Measurements from ENCODE around the gene AIRE.

Gene AIRE

DNA sequence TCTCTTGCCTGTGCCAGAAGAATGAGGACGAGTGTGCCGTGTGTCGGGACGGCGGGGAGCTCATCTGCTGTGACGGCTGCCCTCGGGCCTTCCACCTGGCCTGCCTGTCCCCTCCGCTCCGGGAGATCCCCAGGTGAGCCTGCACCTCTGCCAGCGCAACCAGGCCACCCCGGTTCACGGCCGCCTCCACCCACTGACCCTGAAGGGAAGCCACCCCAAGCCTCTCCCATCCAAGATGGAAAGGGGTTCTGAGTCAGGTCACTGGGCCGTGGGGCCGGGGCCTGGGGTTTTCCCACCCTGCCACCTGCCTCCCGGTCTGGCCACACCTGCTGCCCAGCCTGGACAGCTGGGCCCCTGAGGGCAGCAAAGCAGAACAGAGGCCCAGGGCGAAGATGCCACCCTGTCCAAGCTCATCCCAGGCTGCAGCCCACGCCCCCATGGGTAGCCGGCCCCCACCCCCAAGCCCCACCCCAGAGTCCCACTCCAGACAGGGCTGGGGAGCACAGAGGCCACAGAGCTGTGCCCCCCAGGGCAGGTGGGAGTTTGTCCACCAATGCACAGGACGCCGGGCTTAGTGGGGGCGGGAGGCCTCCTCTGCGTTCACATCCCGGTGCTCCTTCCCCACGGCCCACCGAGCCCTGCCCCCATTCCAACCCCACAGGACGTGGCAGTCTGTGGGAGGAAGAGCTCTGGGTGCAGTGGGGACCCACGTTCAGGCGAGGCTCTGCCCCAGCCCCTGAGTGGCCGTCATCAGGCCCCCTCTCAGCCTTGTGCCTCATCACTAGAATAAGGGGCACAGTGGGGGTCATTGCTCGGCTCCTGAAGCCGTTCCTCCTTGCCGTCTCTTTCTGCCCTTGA lies 5.6 kb downstream of the AIRE start:
- no peak for DNase-seq (ENCODE audit: low spot score)
- Histone ChIP-seq H3K4me3 (no peak overlapping the region), H3K27ac (no peak overlapping the region)
- TF ChIP-seq, protein P1, sequence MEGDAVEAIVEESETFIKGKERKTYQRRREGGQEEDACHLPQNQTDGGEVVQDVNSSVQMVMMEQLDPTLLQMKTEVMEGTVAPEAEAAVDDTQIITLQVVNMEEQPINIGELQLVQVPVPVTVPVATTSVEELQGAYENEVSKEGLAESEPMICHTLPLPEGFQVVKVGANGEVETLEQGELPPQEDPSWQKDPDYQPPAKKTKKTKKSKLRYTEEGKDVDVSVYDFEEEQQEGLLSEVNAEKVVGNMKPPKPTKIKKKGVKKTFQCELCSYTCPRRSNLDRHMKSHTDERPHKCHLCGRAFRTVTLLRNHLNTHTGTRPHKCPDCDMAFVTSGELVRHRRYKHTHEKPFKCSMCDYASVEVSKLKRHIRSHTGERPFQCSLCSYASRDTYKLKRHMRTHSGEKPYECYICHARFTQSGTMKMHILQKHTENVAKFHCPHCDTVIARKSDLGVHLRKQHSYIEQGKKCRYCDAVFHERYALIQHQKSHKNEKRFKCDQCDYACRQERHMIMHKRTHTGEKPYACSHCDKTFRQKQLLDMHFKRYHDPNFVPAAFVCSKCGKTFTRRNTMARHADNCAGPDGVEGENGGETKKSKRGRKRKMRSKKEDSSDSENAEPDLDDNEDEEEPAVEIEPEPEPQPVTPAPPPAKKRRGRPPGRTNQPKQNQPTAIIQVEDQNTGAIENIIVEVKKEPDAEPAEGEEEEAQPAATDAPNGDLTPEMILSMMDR (IDR thresholded peaks at IDR 0.05), result no peak

DNA sequence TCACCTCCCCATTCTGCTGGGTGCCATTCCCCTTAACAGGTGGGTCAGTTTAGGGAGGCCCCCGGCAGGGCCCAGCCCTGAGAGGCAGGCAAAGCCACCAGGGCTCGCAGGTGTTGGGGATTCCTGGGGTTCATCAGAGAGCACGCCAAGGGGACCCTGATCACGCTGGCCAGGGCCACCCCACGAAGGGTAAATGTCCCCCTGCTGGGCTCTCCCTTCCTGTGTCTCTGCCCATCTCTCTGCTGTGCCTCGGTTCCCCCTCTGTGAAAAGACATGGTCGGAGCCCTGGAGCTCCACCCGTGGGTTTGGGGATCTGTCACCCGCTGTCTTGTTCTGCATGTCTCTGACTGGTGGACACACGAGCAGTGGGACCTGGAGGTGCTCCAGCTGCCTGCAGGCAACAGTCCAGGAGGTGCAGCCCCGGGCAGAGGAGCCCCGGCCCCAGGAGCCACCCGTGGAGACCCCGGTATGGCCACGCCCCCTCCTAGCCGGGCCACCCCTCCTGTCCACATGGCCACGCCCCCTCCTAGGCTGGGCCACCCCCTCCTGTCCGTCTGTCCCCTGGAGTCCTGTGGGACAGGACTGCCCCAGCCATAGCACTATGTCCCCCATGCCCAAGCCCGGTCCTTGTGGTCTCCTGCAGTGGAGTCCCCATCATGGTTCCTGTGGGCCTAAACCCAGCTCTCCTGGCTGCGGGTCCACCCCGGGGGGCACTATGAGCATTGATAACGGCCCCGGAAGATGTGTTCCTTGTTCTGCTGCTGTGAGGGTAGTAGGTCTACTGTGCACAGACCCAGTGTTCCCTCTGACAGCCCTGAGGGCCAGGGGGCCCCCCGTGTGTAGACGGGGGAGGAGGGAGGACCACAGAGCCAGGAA lies 6.5 kb downstream of the AIRE start:
- DNase-seq (ENCODE audit: low spot score), result no peak
- H3K27ac ChIP-seq, result no peak overlapping the region
- TF ChIP-seq, protein P1 (IDR thresholded peaks at IDR 0.05), result no peak
- H3K4me3 ChIP-seq, result no peak overlapping the region

DNA sequence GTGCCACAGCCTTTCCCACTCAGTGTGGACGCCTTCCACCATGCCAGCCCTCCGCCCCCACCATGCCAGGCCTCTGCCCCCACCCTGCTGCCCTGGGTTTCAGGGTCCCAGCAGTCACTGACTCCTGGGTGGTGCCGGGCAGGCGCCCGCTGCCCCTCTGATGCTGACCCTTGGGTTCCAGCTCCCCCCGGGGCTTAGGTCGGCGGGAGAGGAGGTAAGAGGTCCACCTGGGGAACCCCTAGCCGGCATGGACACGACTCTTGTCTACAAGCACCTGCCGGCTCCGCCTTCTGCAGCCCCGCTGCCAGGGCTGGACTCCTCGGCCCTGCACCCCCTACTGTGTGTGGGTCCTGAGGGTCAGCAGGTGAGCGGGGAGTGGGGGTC lies 7.1 kb downstream of the AIRE start:
- no peak overlapping the region for H3K4me3 ChIP-seq
- TF ChIP-seq, protein P1 (IDR thresholded peaks at IDR 0.05), result no peak
- H3K27ac ChIP-seq, result no peak overlapping the region
- DNase-seq (ENCODE audit: low spot score), result no peak

DNA sequence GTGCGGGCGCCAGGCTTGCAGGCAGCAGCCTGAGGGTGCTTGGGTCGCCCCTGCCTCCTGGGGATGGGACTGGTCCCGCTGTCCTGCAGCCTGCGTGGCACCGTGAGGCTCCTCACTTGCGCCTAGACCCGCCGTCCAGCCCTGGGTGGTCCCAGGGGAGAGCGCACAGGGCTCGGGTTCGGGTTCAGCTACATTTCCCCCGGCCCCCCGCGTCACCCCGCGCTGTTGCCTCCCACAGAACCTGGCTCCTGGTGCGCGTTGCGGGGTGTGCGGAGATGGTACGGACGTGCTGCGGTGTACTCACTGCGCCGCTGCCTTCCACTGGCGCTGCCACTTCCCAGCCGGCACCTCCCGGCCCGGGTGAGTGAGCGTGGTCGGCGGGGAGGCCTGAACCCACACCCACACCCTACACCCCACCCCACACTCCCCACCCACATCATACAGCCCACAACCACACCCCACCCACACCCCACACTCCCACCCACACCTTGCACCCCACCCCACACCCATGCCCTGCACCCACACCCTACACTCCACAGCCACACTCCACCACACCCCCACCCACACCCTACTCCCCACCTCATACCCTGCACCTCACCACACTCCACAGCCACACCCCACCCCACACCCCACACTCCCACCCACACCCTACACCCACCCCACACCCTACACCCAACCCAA lies 8.0 kb downstream of the AIRE start:
- H3K4me3 ChIP-seq, result no peak overlapping the region
- TF ChIP-seq, protein P1 (IDR thresholded peaks at IDR 0.05), result no peak
- H3K27ac ChIP-seq, result no peak overlapping the region
- no peak for DNase-seq (ENCODE audit: low spot score)

DNA sequence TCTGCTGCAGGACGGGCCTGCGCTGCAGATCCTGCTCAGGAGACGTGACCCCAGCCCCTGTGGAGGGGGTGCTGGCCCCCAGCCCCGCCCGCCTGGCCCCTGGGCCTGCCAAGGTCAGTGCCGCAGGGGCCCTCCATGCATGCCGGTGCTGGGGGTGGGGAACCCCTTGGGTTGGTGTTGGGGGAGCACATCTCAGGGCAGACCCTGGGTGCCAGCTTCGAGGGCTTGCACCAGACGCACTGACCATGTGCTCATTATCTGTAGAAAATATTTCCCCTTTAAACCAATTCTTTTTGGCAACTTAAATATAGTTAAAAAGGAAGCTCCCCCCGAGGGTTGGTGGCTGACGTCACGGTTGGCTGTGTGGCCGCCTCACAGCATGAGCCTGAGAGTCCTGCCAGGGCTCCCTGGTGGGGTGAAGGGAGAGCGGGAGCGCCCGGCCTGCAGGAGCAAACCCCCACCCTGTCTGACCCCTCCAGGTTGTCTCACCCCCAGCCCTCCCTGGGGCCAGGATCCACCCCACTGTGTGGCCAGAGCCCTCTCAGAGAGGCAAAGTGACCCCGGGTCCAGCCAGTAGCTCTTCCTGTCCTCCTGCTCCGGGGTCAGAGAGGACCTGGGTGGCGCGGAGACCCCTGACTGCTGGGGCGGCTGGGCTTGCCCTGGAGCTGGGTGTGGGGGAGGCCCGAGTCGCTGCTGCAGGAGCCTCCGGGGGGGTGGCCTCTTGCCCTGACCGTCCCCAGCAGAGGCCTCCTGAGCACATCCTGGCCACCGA lies 8.9 kb downstream of the AIRE start:
- DNase-seq (ENCODE audit: low spot score), result no peak

DNA sequence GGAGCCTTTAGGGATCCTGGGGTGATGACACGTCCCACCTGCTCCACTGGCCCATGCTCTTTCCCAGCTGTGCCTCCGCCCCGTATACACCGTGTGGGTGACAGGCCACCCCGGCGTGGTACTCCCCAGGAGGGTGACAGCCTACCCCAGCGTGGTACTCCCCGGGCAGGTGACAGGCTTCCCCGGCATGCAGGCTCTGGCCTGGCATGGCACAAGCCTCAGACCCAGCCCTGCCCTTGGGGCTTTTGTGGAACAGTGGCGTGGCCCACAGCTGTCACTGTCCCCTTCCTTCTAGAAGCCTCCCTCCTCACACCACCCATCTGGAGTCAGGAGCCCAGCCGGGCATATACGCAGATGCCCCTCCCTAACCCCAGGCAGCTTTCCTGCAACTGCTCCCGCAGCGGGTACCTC lies 9.5 kb downstream of the AIRE start:
- H3K4me3 ChIP-seq, result no peak overlapping the region
- H3K27ac ChIP-seq, result no peak overlapping the region
- DNase-seq (ENCODE audit: low spot score), result no peak
- TF ChIP-seq, protein P1 (IDR thresholded peaks at IDR 0.05), result no peak

More for the DNA sequence above, 8.9 kb downstream of the AIRE start:
- Histone ChIP-seq H3K27ac (no peak overlapping the region), H3K4me3 (no peak overlapping the region)
- TF ChIP-seq, protein P1 (IDR thresholded peaks at IDR 0.05), result no peak

Measured in coronary artery (tissue), 2 donors.